Neural cell (in vitro differentiated cells): ENCODE data around the gene WDR70. TPM values are rescaled to one million over a fixed set of nuclear protein-coding genes. Genes with fewer than 3 reads are reported as not detected.

Experiments
- H2AFZ ChIP-seq: fragments of 200-600, 300-800 bp; sonication (generic), shearing (Covaris generic); 2 replicates; pipeline ENCODE4 v1.6.0; 2014; ENCODE audit warnings: low read depth, mild to moderate bottlenecking, antibody characterized with exemption, low read length, moderate library complexity
- H3F3A ChIP-seq: fragments of 200-600 bp; shearing (Covaris generic); 2 replicates; pipeline ENCODE4 v1.6.1; 2016; ENCODE audit warnings: mild to moderate bottlenecking, moderate library complexity, mixed read lengths, antibody characterized with exemption, low read length; ENCODE audit not compliant: insufficient read depth, poor library complexity, severe bottlenecking
- H3K27ac ChIP-seq: fragments of 200-600, 300-800 bp; sonication (generic), shearing (Covaris generic); 2 replicates; pipeline ENCODE4 v1.5.1; 2014; ENCODE audit warnings: mild to moderate bottlenecking, low read length, moderate library complexity
- H3K27me3 ChIP-seq: fragments of 300-800, 200-600 bp; sonication (generic), shearing (Covaris generic); 2 replicates; pipeline ENCODE4 v1.6.0; 2014; ENCODE audit warnings: mild to moderate bottlenecking, low read depth, low read length, moderate library complexity; ENCODE audit not compliant: insufficient read depth
- H3K36me3 ChIP-seq: fragments of 300-800, 200-600 bp; sonication (generic), shearing (Covaris generic); 2 replicates; pipeline ENCODE4 v1.5.1; 2014; ENCODE audit warnings: mild to moderate bottlenecking, antibody characterized with exemption, low read length, moderate library complexity; ENCODE audit not compliant: insufficient read depth
- H3K4me2 ChIP-seq: fragments of 300-800, 200-600 bp; sonication (generic), shearing (Covaris generic); 2 replicates; pipeline ENCODE4 v1.6.0; 2014; ENCODE audit warnings: mild to moderate bottlenecking, low read length
- H3K4me3 ChIP-seq: fragments of 300-800, 200-600 bp; sonication (generic), shearing (Covaris generic); 2 replicates; pipeline ENCODE4 v1.5.1; 2014; ENCODE audit warnings: mild to moderate bottlenecking, low read length, moderate library complexity
- H3K79me2 ChIP-seq: fragments of 200-600 bp; shearing (Covaris generic); replicated peaks from 2 replicates; pipeline ENCODE4 v1.6.0; 2014; ENCODE audit warnings: mild to moderate bottlenecking, low read length, moderate library complexity; ENCODE audit not compliant: insufficient read depth
- H3K9ac ChIP-seq: fragments of 300-800, 200-600 bp; sonication (generic), shearing (Covaris generic); 2 replicates; pipeline ENCODE4 v1.6.1; 2016; ENCODE audit warnings: mild to moderate bottlenecking, low read length, mixed read lengths
- H3K9me2 ChIP-seq: fragments of 200-600 bp; shearing (Covaris generic); 2 replicates; pipeline ENCODE4 v1.6.1; 2016; ENCODE audit warnings: mild to moderate bottlenecking, low read length, mixed read lengths; ENCODE audit not compliant: insufficient read depth
- H3K9me3 ChIP-seq: fragments of 200-600, 300-800 bp; sonication (generic), shearing (Covaris generic); 2 replicates; pipeline ENCODE4 v1.6.1; 2016; ENCODE audit warnings: mild to moderate bottlenecking, mixed run types, low read length, moderate library complexity, mixed read lengths
- H4K20me1 ChIP-seq: fragments of 200-600 bp; shearing (Covaris generic); 2 replicates; pipeline ENCODE4 v1.6.1; 2016; ENCODE audit warnings: mild to moderate bottlenecking, mixed run types; ENCODE audit not compliant: insufficient read depth
- CTCF ChIP-seq: fragments of 450-650 bp; IDR thresholded peaks from 2 replicates; pipeline ENCODE4 v1.5.1; 2014; ENCODE audit warnings: antibody characterized with exemption, mild to moderate bottlenecking, moderate library complexity; ENCODE audit not compliant: poor library complexity, severe bottlenecking
- EP300 ChIP-seq: fragments of 450-650 bp; conservative IDR thresholded peaks from 2 replicates; pipeline ENCODE4 v1.6.1; 2014; ENCODE audit warnings: antibody characterized with exemption, mild to moderate bottlenecking, moderate library complexity; ENCODE audit not compliant: poor library complexity, severe bottlenecking
- EZH2 ChIP-seq: fragments of 200-600, 300-800 bp; shearing (Covaris generic), sonication (generic); IDR thresholded peaks from 2 replicates; pipeline ENCODE4 v1.6.1; 2014; ENCODE audit warnings: antibody characterized with exemption, low read length, borderline replicate concordance, mild to moderate bottlenecking; ENCODE audit not compliant: insufficient read depth, poor library complexity, severe bottlenecking
- MXI1 ChIP-seq: fragments of 450-650 bp; conservative IDR thresholded peaks from 2 replicates; pipeline ENCODE4 v1.6.1; 2014; ENCODE audit warnings: antibody characterized with exemption, mild to moderate bottlenecking; ENCODE audit not compliant: poor library complexity, severe bottlenecking
- POLR2AphosphoS5 ChIP-seq: IDR thresholded peaks from 2 replicates; pipeline ENCODE4 v1.6.1; 2012
- RAD21 ChIP-seq: fragments of 450-650 bp; conservative IDR thresholded peaks from 2 replicates; pipeline ENCODE4 v1.6.1; 2014; ENCODE audit warnings: antibody characterized with exemption, mild to moderate bottlenecking, moderate library complexity
- REST ChIP-seq: IDR thresholded peaks from 2 replicates; pipeline ENCODE4 v1.6.1; 2012; ENCODE audit warnings: borderline replicate concordance
- SMC3 ChIP-seq: fragments of 450-650 bp; conservative IDR thresholded peaks from 2 replicates; pipeline ENCODE4 v1.6.1; 2014; ENCODE audit warnings: antibody characterized with exemption, mild to moderate bottlenecking, moderate library complexity; ENCODE audit not compliant: poor library complexity
- TAF1 ChIP-seq: IDR thresholded peaks from 2 replicates; pipeline ENCODE4 v1.6.1; 2012; ENCODE audit warnings: low read depth
- polyA plus RNA-seq: library from polyadenylated mRNA; depleted of rRNA; stranded (reverse); fragments of >200 nt; gene quantifications from 2 replicates; pipeline ENCODE4 v1.2.3, GENCODE V29; 2014

The WDR70 gene
- polyA plus RNA-seq, 1 donor from 2014 or later: 40.9 TPM

GRCh38 chr5:37769840-37770239, 390.7 kb downstream of the WDR70 start:
- Histone ChIP-seq H2AFZ (no peak overlapping the region), H3K4me2 (no peak overlapping the region), H3K9me3 (peaks cover 5% of the 10 kb centered on the region), H3K27me3 (no peaks in the 10 kb centered on the region), H3F3A (no peaks in the 10 kb centered on the region), H3K36me3 (no peaks in the 10 kb centered on the region), H3K9ac (no peak overlapping the region), H3K27ac (no peak overlapping the region), H3K4me3 (no peak overlapping the region), H3K9me2 (no peaks in the 10 kb centered on the region), H3K79me2 (no peaks in the 10 kb centered on the region), H4K20me1 (no peaks in the 10 kb centered on the region)
- no peak for TF ChIP-seq MXI1
- no peak for TF ChIP-seq CTCF
- no peak for TF ChIP-seq EZH2
- no peak for TF ChIP-seq SMC3
- no peak for TF ChIP-seq POLR2AphosphoS5

DNA sequence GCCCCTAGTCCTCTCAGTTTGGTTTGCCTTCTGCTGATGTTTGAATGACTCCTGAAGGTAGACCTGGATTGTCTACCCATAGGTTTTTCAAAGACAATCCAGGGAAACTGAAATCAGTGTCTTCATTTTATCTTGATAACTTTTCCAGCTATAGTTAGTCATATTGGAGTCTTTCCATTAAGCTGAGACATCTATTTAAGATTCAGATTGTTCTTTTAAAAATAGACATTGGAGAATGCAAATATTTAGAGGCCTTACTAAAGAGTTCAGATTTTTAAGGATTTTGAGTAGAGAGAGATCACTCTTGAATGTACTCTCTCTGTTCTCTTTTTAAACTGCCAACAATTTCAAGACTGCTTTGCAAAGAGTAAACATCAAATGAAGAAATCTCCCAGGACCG, 391.7 kb downstream of the WDR70 start:
- H4K20me1 ChIP-seq: no peaks in the 10 kb centered on the region
- no peak overlapping the region for H2AFZ ChIP-seq
- no peaks in the 10 kb centered on the region for H3K27me3 ChIP-seq
- no peak overlapping the region for H3K4me2 ChIP-seq
- no peaks in the 10 kb centered on the region for H3K9me2 ChIP-seq
- no peak overlapping the region for H3K27ac ChIP-seq
- no peak overlapping the region for H3K9ac ChIP-seq
- TF ChIP-seq TAF1 (no peak), RAD21 (no peak), POLR2AphosphoS5 (no peak), SMC3 (no peak), MXI1 (no peak)
- H3K79me2 ChIP-seq: no peaks in the 10 kb centered on the region
- H3F3A ChIP-seq: no peaks in the 10 kb centered on the region
- peaks cover 5% of the 10 kb centered on the region for H3K9me3 ChIP-seq
- H3K4me3 ChIP-seq: no peak overlapping the region
- H3K36me3 ChIP-seq: no peaks in the 10 kb centered on the region

DNA sequence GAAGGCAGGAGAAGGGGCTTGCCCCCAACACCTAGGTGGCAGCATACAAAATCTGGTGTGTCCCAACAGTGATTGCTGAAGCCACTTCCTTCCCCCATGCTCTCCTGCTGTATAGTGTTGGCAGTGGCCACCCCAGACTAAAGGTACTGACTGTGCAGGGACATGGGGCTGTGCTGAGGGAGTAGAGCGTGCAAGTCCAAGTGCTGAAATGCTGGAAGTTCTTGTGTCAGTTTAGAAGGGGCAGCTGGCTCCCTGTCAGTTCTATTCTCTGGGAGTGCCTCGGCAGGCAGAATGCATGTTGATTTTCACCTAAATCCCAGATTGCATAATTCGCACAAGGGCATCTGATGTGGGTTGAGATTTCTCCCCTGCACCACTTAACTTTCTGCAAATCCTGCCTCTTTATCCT, 392.1 kb downstream of the WDR70 start:
- H3K27ac ChIP-seq: no peak overlapping the region
- no peaks in the 10 kb centered on the region for H3K79me2 ChIP-seq
- no peak overlapping the region for H3K9ac ChIP-seq
- H3K27me3 ChIP-seq: no peaks in the 10 kb centered on the region
- no peaks in the 10 kb centered on the region for H3K36me3 ChIP-seq
- no peaks in the 10 kb centered on the region for H3F3A ChIP-seq
- H3K9me2 ChIP-seq: no peaks in the 10 kb centered on the region
- H3K9me3 ChIP-seq: peaks cover 5% of the 10 kb centered on the region
- H4K20me1 ChIP-seq: no peaks in the 10 kb centered on the region
- no peak overlapping the region for H3K4me3 ChIP-seq
- no peak overlapping the region for H3K4me2 ChIP-seq
- TF ChIP-seq EP300: no peak
- TF ChIP-seq CTCF: no peak
- no peak for TF ChIP-seq EZH2
- no peak for TF ChIP-seq MXI1
- no peak for TF ChIP-seq REST
- no peak for TF ChIP-seq POLR2AphosphoS5
- H2AFZ ChIP-seq: no peak overlapping the region
